CD4-positive, alpha-beta T cell treated with Interleukin-17A for 1 hour (primary cell): ENCODE results near the gene FBXL4.

Source experiments
- DNase-seq: peaks from one replicate; pipeline ENCODE4 v3.0.0-alpha.2; 2020

FBXL4 gene

GRCh38 chr6:98836962-98837944 lies 110.5 kb downstream of the FBXL4 start:
- no peak for DNase-seq

- no peak for DNase-seq
Measured at GRCh38 chr6:98836025-98836961, 111.5 kb downstream of the FBXL4 start.

- DNase-seq: no peak
Measured at GRCh38 chr6:98835149-98836024, 112.4 kb downstream of the FBXL4 start.

- peak; percentile 74 for DNase-seq
Measured at GRCh38 chr6:98834060-98835031, 113.4 kb downstream of the FBXL4 start, which contains the start of gene POU3F2. Gene POU3F2, plus strand, starts transcription at chr6:98834574. Its CDS starts 300 bp downstream, at chr6:98834874.

GRCh38 chr6:98833307-98834059 lies 114.3 kb downstream of the FBXL4 start:
- DNase-seq: peak; percentile 24

- no peak for DNase-seq
Measured at GRCh38 chr6:98833057-98833306, 114.8 kb downstream of the FBXL4 start.

- DNase-seq: no peak
Measured at GRCh38 chr6:98832284-98833056, 115.3 kb downstream of the FBXL4 start.

- DNase-seq: no peak
Measured at GRCh38 chr6:98831959-98832283, 115.8 kb downstream of the FBXL4 start.

GRCh38 chr6:98831057-98831958 lies 116.4 kb downstream of the FBXL4 start:
- no peak for DNase-seq

- DNase-seq: no peak
Measured at GRCh38 chr6:98830146-98830545, 117.6 kb downstream of the FBXL4 start.

GRCh38 chr6:98828941-98829411 lies 118.8 kb downstream of the FBXL4 start:
- DNase-seq: no peak

GRCh38 chr6:98828211-98828788 lies 119.4 kb downstream of the FBXL4 start:
- DNase-seq: no peak

GRCh38 chr6:98827295-98828159 lies 120.2 kb downstream of the FBXL4 start:
- no peak for DNase-seq

- DNase-seq: no peak
Measured at GRCh38 chr6:98825600-98826230, 122.0 kb downstream of the FBXL4 start.

GRCh38 chr6:98824902-98825599 lies 122.7 kb downstream of the FBXL4 start:
- no peak for DNase-seq
